ENCODE data around the gene TIMELESS.
"Not testable (repeated sequence)": the region's sequence is repeated elsewhere in the genome, so short reads cannot be mapped to it uniquely, and the experiment has no call there.

Gene TIMELESS, protein sequence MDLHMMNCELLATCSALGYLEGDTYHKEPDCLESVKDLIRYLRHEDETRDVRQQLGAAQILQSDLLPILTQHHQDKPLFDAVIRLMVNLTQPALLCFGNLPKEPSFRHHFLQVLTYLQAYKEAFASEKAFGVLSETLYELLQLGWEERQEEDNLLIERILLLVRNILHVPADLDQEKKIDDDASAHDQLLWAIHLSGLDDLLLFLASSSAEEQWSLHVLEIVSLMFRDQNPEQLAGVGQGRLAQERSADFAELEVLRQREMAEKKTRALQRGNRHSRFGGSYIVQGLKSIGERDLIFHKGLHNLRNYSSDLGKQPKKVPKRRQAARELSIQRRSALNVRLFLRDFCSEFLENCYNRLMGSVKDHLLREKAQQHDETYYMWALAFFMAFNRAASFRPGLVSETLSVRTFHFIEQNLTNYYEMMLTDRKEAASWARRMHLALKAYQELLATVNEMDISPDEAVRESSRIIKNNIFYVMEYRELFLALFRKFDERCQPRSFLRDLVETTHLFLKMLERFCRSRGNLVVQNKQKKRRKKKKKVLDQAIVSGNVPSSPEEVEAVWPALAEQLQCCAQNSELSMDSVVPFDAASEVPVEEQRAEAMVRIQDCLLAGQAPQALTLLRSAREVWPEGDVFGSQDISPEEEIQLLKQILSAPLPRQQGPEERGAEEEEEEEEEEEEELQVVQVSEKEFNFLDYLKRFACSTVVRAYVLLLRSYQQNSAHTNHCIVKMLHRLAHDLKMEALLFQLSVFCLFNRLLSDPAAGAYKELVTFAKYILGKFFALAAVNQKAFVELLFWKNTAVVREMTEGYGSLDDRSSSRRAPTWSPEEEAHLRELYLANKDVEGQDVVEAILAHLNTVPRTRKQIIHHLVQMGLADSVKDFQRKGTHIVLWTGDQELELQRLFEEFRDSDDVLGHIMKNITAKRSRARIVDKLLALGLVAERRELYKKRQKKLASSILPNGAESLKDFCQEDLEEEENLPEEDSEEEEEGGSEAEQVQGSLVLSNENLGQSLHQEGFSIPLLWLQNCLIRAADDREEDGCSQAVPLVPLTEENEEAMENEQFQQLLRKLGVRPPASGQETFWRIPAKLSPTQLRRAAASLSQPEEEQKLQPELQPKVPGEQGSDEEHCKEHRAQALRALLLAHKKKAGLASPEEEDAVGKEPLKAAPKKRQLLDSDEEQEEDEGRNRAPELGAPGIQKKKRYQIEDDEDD

DNA sequence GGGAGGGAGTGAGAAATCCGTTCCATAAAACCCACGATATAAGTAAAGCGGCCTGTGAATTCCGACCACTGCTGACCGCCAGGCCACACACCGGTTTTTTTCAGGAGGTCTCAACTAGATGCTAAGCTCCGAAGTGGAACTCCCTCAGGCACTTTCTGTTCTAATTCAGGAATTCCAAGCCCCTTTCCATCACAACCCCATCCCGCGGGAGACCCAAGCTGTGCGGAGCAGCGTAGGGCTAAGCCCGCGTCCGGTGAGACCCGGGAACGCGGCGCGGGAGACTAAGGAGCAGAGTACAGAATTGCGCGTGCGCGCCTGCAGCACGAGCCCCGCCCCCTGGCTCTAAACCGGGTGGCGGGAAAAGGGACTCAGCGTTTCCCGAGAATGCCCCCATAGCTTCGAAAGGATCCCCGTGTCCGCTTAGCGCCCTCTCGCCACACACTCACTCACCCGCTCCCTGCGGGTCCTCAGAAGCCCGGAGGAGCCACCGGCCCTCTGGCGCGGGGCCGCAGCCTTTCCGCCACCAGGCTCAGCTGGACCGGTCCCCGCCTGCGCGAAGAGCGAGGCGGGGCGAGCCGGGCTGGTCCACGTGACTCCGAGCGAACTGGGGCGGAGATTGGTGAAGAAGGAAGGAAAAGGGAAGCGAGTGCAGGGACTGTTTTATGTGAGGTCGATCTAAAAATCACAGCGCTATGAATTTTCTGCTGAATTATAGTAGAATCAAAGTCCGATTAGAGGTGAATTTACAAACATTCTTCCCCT, at the start of gene TIMELESS:
Gene TIMELESS, minus strand, starts transcription at position 567 of the 762 bp plus-strand sequence. CDS start 15,256 bp downstream, outside the sequence.
- peak; percentile 65 for DNase-seq

GRCh38 chr12:56498126-56498902, 49.1 kb upstream of the TIMELESS start:
- not testable (repeated sequence) for DNase-seq

DNA sequence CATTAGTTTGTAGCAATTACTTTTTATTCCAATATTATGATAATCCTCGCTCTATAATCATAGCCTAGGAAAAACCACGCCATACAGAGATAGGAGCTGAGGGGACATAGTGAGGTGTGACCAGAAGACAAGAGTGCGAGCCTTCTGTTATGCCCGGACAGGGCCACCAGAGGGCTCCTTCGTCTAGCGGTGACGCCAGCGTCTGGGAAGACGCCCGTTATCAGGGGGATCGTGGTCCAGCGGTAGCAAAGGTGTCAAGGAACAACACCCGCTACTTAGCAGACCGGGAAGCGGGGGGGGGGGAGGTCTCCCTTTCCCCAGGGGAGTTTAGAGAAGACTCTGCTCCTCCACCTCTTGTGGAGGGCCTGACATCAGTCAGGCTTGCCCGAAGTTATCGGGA, 47.5 kb upstream of the TIMELESS start:
- not testable (repeated sequence) for DNase-seq

DNA sequence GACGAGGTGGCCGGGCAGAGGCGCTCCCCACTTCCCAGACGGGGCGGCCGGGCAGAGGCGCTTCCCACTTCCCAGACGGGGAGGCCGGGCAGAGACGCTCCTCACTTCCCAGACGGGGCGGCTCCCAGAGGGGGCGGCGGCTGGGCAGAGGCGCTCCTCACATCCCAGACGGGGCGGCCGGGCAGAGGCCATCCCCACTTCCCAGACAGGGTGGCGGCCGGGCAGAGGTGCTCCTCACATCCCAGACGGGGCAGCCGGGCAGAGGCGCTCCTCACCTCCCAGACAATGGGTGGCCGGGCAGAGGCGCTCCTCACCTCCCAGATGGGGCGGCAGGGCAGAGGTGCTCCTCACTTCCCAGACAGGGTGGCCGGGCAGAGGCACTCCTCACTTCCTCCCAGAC, 45.3 kb upstream of the TIMELESS start:
- DNase-seq = not testable (repeated sequence)

DNA sequence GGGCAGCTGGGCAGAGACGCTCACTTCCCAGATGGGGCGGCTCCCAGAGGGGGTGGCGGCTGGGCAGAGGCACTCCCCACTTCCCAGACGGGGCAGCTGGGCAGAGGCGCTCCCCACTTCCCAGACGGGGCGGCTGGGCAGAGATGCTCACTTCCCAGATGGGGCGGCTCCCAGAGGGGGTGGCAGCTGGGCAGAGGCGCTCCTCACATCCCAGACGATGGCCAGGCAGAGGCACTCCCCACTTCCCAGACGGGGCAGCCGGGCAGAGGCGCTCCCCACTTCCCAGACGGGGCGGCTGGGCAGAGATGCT, 44.8 kb upstream of the TIMELESS start:
- DNase-seq = not testable (repeated sequence)

- DNase-seq = not testable (repeated sequence)
Observed at GRCh38 chr12:56493409-56494105, 44.3 kb upstream of the TIMELESS start.

DNA sequence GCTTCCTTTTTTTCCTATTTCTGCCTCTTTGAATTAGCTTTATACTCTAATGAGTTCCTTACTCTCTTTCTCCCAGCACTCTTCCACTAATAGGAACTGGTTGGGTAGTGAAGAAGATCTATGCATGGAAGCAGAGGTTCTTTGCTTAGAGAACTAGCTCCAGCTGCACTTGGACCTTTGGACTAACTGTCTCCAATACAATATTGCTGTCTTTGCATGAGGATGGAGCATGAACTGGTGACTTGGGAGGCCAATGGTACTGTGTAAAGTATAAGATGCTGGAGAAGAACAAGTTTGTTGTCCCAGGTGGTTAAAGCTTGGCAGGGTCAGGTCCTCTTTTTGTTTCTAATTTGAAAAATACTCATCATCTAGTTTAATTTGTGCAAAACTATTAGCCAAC, 41.1 kb upstream of the TIMELESS start:
- no peak for DNase-seq

DNA sequence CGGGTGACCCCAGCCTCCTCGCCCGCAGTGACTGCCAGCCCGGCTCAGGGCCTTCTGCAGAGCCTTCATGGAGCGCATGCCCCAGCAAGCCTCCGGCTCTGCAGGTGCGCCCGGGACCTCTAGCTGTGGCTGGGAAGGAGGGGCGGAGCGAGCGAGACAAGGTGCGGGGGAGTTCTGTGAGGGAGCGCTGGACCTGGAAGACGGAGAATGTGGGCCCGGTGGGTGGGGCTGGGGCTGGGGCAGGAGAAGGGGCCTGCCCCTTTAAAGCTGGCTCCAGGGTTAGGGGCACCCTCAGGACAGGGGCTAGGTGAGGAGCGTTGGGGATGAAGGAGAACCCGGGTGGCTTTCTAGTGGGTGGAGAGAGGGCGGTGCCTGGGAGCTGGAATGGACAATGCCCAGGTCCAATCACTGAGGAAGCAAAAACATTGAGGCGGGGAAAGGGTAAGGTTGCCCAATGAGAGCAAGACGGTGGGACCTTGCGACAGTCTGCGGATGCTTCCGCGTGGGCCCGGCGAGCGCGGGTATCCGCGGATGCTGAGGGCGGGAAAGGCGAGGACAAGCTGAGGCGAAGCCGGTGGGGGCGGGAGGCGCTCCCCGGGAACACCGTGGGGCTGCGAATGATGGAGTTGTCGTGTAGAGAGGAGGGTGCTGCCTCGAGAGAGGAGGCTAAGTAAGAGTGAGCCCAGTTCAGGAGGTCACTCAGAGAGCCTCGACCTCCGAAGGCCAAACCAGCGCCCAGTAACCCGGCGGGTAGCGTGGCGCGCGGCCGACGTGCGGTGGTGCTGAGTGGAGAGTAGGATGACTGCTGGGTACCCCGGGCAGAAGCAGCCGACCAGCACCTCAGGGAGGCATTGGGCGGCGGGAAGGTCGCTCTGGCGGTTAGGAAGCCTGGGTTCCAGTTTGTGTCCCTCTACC, 39.1 kb upstream of the TIMELESS start, which contains the start of gene GLS2:
Gene GLS2, minus strand, starts transcription at position 121 of the 915 bp plus-strand sequence. Its CDS starts 43 bp downstream, at position 78.
- DNase-seq = peak; percentile 50

DNA sequence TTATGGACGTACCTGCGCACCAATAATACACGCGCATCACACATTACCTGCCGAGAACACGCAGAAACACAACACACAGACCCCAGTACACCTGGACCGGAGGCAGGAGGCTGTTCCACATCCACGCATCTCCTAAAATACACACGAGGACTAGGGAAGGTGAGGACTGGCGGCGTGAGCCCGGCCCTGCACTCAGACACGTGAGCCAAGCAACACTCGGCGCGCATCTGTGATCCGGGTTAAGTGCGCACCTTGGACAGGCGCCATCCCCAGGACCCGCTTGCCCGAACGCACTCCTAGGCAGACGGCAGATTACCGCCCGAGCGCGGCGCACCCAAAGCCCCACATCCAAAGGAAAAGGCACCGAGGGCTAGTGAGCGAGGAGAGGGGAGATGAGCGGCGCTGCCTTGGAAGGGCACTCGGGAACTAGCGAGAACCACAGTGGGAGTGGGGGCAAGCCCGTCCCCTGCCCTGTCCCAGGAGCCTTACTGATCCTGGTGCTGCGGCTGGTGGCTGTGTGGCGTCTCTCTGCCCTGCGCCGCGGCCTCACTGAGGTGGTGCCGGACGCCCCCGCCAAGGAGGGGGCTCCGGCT, 38.3 kb upstream of the TIMELESS start:
- peak; percentile 31 for DNase-seq

- no peak for DNase-seq
Observed at GRCh38 chr12:56486694-56487093, 37.5 kb upstream of the TIMELESS start.

DNA sequence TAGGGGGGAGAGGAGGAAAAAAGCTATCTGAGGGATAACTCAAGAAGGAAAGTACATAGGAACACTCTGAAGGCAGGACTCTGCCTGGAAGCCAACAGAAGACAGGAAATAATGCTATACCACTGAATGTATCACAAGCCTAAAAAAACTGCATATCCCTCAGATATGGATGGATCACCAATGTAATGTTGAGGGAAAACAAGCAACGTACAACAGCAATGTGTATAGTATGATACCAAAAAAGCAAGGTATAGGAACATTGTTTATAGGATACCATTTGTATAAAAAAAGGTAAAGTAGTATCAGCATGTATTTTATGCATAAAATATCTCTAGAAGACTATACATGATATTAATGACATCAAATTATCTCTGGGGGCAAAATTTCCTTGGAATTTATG, 35.3 kb upstream of the TIMELESS start:
- DNase-seq = no peak

- DNase-seq = no peak
Observed at GRCh38 chr12:56479625-56480024, 30.4 kb upstream of the TIMELESS start.

DNA sequence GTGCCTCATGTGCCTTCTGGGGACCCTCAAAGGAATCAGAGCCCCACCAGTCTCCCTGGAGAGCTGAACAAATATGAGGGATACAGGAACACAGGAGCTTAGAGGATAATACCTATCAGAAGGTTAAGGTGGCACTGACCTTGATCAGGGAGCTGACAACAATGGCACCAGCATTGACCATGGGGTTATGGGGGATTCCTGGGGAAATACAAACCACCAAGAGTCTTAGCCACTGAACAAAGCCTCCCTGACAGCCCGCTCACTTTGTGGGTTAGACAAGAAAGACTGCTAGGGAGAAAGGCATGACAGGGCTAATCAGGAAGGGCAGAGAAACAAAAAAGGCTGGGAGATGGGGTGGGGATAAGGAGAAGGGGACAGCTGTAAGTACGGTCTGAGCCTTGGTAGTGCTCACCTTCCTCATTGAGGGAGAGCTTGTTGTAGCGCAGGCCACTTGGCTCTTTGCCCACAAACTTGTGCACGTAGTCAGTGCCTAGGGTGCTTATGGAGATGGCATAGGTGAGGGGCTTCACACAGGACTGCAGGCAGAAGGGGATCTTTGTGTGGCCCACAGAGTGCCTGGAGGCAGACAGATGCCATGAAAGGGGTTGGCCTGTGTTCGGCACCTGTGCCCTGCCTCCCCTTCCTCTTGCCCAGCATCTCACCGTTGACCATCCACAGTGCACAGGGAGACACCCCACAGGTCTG, 28.4 kb upstream of the TIMELESS start:
- no peak for DNase-seq

DNA sequence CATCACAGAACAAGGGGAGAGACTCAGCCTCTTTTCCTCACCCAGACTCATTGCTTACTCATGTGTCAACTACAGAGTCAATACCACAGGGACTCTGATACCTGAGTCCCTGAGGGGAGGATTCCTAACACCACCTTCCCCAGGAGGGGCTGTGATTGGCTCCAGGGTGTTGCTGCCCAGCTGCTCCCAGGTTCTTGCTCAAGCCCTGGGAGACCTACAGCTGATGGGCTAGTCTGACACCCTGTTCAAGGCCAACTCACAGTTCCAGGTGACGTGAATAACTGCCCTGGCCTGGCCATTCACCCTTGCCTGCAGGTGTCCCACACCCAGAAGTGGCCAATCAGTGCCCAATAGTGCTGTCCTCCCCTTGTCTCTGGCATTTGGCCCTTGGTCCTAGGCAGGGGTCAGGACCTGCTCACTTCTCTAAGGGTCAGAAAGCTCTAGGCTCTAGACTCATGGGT, 27.8 kb upstream of the TIMELESS start:
- no peak for DNase-seq

GRCh38 chr12:56476143-56476542, 26.9 kb upstream of the TIMELESS start:
- no peak for DNase-seq

- no peak for DNase-seq
Observed at GRCh38 chr12:56474389-56474788, 25.2 kb upstream of the TIMELESS start.

DNA sequence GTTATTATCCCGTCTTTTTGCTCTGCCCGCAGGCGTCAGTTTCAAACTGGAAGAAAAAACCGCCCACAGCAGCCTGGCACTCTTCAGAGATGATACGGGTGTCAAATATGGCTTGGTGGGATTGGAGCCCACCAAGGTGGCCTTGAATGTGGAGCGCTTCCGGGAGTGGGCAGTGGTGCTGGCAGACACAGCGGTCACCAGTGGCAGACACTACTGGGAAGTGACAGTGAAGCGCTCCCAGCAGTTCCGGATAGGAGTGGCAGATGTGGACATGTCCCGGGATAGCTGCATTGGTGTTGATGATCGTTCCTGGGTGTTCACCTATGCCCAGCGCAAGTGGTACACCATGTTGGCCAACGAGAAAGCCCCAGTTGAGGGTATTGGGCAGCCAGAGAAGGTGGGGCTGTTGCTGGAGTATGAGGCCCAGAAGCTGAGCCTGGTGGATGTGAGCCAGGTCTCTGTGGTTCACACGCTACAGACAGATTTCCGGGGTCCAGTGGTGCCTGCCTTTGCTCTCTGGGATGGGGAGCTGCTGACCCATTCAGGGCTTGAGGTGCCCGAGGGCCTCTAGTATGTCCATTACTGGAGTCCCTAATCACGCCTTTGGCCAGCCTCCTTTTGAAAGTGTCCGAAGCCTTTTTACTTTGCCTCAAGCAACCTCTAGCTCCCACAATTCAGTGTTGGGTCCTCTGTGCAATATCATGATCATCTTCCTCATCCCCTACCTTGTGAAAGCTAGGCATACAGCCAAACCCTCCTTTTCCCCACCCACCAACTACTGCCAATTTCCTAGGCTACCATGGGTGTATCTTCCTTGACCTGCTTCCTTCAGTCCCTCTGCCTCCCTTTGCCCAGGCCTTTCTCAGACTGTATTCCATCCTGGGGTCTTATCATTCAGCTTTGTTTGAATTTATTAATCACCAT, 20.0 kb upstream of the TIMELESS start:
- no peak for DNase-seq
